Sciatic nerve (tissue), 2 donors: Measurements from ENCODE around the gene TBC1D22A. TPM values are rescaled to one million over a fixed set of nuclear protein-coding genes. Genes with fewer than 3 reads are reported as not detected.
"Not testable (repeated sequence)": the region's sequence is repeated elsewhere in the genome, so short reads cannot be mapped to it uniquely, and the experiment has no call there.

Experiments used
- ATAC-seq: fragments of 200-7000 bp; cut with Tn5 transposase; one replicate; pipeline ENCODE4 v1.9.1; 2020; ENCODE audit warnings: mild to moderate bottlenecking, moderate library complexity
- DNase-seq: peaks from one replicate; pipeline ENCODE4 v3.0.0-alpha.2; 2020; ENCODE audit warnings: low spot score
- intact Hi-C: fragments of 100-400 bp; cut with DNase I; formaldehyde crosslinking; loops from one replicate; pipeline ENCODE4 v1.14.2; 2022
- total RNA-seq: library from RNA; stranded (reverse); fragmentation: NEBNext Ultra II Directional; extraction: Animal tissue kit (Norgen Biotek cat#: 25700); gene quantifications from one replicate; pipeline ENCODE4 v1.2.1, GENCODE V29; 2021
- donor health status: DM: no; HTN: no; CAD: no.
- donor health status: DM: no; HTN: no; CAD: no.

Gene TBC1D22A
- total RNA-seq, 1 donor from 2014 or later, result 36.3 TPM

DNA sequence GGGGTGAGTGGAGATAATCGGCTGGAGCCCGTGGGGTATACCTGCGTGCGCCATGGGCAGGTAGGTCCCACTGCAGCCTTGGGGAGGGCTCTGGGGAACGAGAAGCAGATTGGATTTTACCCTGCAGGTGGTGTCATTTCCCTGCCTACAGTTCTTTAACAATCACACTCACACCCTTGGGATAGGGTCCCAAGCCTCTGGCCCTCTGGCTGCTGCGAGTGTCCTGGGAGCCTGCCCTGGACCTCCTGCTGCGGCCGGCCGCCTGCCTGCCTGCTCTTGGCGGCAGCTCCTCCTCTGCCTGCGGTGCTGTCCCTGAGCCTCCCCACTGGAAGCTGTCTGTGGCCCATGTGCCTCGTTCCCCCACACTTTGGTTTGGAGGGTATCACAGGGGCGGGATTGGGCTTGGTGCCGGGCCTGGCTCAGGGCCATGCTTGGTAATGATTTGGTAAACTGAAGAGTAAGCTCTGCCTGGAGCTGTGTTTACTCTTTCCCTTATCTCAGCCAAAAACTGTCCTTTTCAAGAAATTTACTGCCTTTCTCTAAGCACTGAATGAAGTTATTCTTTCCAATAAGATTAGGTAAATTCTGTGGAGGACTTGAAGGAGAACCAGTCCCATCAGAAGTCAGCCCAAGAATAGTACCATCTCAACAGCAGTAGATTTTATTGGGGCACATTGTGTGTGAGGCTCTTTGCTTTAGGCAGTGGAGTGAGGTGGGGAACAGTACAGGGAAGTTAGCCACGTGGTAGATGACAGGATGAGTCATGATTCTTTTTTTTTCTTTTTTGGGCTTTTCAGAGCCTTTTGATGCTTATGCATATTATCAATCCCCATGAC is 53.7 kb downstream of the TBC1D22A start:
- ATAC-seq, result peak; percentile 62
- intact Hi-C loops, result no loop called here

GRCh38 chr22:46817390-46817789 is 54.9 kb downstream of the TBC1D22A start:
- DNase-seq, intact Hi-C loops, ATAC-seq: not testable (repeated sequence)

More for the DNA sequence above, 53.7 kb downstream of the TBC1D22A start:
- DNase-seq, result no peak

- DNase-seq (no peak), ATAC-seq (no peak)
- intact Hi-C loops, result no loop called here
Measured at GRCh38 chr22:46823248-46823647, 60.8 kb downstream of the TBC1D22A start.

DNA sequence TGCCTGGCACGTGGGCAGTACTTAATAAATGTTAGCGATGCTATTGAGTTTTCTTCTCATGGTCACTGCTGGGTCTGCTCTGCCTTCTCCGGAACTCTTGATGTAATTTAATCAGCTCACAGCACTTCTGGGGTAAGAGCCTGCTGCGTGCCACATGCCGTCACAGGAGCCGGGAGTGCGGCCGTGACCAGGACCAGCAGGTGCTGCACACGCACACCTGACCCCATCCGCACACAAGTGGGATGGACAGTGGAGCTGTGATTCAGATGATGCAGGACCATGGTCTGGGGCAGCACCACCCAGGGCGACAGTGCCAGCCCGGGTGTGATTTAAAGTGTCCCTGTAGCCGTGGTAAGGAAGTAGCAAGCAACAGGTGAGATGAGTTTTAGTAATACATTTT is 61.2 kb downstream of the TBC1D22A start:
- DNase-seq (no peak), ATAC-seq (no peak)
- intact Hi-C loops, result no loop called here

DNA sequence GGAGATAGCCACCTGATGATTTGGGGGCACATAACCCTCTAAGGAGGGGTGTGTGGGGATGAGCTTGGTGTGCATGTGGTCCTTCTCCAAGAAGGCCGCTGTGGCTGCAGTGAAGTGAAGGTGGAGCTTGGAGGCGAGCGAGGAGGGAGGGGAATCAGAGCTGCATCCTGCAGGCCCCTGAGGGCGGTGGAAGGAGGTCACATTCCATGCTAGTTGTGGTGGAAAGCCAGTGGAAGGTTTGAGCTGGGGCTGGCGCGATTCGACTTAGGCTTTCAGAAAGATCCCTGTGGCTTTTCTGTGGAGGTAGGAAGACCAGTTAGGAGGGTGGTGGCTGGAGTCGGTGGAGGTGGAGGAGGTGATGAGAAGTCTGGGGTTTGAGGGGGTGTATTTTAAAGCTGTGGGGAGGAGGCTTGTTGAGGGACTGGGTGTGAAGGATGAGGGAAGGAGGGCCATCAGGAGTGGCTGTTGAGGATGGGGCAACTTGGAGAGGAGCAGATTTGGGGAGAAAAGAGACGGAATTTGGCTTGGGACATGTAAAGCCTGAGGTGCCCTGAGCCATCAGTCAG is 62.0 kb downstream of the TBC1D22A start:
- ATAC-seq, result no peak
- intact Hi-C loops, result no loop called here
- DNase-seq, result no peak

GRCh38 chr22:46824980-46825544 is 62.6 kb downstream of the TBC1D22A start:
- DNase-seq (no peak), ATAC-seq (no peak)
- intact Hi-C loops, result no loop called here

- DNase-seq, result no peak
- intact Hi-C loops, result no loop called here
- no peak for ATAC-seq
Measured at GRCh38 chr22:46826438-46827135, 64.1 kb downstream of the TBC1D22A start.

DNA sequence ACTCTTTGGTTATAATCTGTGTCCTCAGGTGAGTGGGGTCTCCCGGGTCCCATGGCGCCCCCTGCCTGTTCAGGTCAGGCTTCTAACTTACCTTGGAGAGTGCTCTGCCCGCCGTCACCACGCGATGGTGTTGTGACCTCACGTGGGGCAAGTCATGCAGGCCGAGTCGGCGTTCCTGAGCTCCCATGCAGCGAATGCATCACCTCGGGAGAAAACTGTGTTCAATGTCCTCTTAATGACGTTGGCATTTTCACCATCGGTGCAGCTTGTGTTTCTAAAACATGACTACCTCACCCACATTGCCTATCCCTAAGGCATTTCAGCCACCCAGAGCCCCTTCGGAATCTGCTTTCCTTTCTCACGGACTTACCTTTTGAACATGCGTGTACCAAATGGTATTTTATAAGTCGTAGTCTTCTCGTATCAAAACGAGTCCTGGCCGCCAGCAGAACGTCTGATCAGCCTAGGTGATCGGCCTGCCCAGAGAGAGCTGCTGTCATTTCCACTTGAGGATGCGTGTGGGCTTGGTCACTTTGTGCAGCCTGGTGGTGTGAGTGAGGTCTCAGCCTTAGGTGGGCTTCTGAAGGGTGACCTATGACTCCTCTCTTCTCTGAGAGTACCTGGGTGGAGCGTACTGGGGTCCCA is 64.8 kb downstream of the TBC1D22A start:
- no peak for DNase-seq

DNA sequence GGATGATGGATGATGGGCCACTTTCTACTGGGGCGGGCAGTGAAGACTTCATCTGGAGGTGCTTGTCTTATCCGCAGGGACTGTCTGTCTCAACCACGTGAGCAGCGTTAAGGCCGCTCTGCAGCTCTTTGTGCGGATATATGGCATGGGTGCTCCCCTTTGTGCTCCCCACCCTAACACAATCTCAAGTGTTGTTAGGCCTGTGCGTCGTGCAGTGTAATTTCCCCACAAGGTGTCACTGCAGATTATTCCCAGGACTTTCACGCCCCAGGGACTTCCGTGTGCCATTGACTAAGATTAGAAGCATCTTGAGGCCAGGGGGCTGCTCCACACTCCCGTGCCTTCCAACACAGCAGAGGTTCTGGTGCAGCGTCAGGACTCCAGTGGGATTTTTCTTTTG is 65.3 kb downstream of the TBC1D22A start:
- no peak for ATAC-seq
- intact Hi-C loops, result no loop called here

More for the DNA sequence above, 64.8 kb downstream of the TBC1D22A start:
- intact Hi-C loops, result no loop called here
- no peak for ATAC-seq

DNA sequence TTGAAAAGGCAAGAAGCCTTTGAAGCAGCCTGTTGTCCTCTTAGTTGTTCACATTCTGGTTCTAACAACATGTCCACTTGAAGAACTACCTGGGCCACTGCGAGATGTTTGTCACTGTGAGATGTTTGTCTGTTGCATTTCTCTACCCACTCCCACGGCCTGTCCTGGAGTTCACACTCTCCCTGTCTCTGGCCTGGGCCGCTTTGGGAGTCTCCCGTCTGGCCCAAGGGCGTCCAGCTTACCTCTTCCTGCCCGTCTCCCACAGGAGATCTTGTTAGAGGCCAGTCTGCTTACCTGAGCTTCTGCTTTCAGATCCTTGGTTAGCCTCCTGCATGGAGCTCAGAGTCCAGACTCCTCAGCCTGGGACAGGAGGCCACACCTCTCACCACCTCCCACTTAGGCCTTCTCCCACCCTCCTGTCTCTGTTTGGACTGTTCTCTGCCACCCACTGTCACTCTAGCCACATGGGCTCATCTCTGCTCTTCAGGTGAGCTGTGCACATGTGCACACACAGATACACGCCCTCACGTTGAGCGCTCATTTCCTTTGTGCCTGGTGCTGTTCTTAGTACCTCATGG is 66.0 kb downstream of the TBC1D22A start:
- intact Hi-C loops, result no loop called here
- DNase-seq, result no peak

More for the DNA sequence above, 65.3 kb downstream of the TBC1D22A start:
- DNase-seq, result no peak

DNA sequence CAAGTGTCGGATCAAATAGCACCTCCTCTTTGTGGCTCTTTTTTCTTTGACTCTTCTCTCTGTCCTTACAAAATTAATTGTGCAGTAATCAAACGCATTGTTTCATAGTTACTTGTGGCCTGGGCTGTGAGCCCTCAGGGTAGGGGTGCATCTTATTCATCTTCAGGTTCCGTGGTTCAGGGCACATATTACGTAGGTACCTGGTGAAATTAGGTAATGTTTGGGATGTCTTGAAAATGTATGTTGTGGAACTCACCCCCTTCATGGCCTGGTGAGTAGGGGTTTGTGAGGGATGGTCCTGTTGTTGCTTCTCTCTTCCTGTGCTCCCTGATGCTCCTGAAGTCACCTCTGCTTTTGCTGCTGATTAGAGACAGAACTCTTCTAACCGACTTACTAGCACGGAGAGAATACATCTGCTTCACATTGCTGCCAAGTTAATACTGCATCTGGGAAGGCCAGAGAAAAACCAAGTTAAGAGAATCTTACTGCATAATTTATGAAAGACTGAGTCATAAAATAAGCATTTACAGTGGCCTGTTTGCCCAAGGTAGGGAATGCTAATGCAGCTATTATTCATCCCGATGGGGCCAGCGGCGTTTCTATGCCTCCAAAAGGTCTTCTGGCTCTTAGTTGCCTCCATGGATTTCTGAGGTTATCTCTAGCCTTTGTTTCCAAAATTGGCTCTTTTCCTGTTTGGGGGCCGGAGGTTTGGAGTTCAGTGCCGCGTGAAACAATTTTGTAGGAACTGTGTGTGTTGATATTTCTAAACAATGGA is 66.9 kb downstream of the TBC1D22A start:
- intact Hi-C loops, result no loop called here
- ATAC-seq, result peak; percentile 61
- DNase-seq, result no peak

More for the DNA sequence above, 66.0 kb downstream of the TBC1D22A start:
- no peak for ATAC-seq

DNA sequence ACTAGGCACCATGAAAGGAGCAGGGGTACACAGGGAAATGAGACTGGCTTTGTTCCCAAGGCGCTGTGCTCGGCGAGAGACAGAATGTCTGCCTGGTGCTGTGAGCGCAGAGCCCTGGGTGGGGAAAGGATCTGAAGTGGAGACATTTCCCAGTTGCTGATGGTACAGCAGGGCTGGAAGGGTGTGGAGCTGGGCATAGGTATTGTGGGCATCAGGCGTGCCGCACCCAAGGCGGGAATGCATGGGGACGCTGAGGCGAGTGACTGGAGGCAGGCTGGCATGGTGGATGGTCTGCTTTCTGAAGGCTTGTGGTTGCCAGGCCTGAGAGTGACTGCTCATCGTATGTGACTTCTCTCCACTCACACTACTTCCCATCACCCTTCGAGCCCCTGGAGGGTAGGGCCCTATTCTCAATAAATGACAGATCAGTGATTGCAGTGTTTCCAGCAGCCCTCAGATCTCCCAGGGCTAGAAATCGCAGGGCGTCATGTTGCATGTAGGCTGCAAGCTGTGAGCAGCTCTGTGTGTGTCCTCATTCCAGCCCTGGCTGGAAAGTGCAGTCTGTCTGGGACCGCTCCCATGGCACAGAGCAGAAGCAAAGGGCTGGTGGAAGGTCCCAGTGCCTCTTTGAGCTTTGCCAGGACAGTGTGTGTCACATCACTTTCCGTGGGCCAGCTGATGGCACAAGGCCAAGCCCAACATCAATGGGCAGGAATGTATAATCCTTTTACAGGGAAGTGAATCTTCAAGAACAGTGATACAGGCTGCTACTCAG is 67.7 kb downstream of the TBC1D22A start:
- intact Hi-C loops, result no loop called here
- ATAC-seq, result peak; percentile 56
- peak; percentile 76 for DNase-seq

GRCh38 chr22:46830841-46831240 is 68.4 kb downstream of the TBC1D22A start:
- intact Hi-C loops, result no loop called here
- no peak for ATAC-seq
- no peak for DNase-seq

DNA sequence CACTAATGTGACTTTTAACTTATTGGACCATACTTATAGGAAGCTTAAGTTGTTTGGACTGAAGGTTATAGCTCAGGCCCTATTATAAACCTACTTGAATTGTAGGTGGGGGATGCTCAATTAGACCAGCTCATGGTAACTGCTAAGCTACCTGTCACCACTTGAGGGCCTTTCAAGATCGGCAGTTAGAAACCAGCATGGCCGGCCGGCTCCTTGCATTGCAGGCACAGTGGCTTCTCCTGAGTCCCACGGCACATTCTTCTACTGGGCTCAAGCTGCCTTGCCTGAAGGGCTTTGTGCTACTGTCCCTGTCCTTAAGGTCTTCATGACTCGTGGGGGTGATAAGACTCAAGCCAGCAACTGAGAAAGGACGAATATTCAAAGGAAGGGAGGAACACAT is 70.8 kb downstream of the TBC1D22A start:
- ATAC-seq (no peak), DNase-seq (no peak)
- intact Hi-C loops, result no loop called here

- ATAC-seq (no peak), DNase-seq (no peak)
- intact Hi-C loops, result no loop called here
Measured at GRCh38 chr22:46834021-46834737, 71.7 kb downstream of the TBC1D22A start.

DNA sequence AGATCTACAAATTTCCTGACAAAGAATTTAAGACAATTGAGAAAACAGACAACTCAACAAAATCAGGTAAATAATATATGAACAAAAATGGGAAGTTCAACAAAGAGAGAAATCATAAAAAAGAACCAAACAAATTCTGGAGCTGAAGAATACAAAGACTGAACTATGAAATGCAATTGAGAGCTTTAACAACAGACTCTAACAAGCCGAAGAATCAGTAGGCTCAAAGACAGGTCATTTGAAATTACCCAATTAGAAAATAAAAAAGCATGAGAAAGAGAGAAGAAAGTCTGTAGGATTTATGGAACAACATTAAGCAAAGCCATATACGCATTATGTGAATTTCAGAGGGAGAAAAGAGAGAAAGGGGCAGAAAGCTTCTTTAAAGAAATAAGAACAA is 72.8 kb downstream of the TBC1D22A start:
- intact Hi-C loops, result no loop called here
- DNase-seq (no peak), ATAC-seq (no peak)

GRCh38 chr22:46835693-46836092 is 73.2 kb downstream of the TBC1D22A start:
- ATAC-seq (no peak), DNase-seq (no peak)
- intact Hi-C loops, result no loop called here
